ENCODE measurements around the gene MTFP1.

- TF ChIP-seq POLR2A (IDR thresholded peaks at IDR 0.05) (no peak), CTCF (IDR thresholded peaks at IDR 0.05) (no peak), POLR2AphosphoS5 (IDR thresholded peaks at IDR 0.05; ENCODE audit: insufficient read depth in 1 of 2, low read depth in 1 of 2) (no peak)
Observed at GRCh38 chr22:30416403-30416802, 9.2 kb upstream of the MTFP1 start.
